ENCODE results near the gene CHURC1.

Gene CHURC1

GRCh38 chr14:64940336-64940910, 26.2 kb downstream of the CHURC1 start:
- no peak for DNase-seq

DNA sequence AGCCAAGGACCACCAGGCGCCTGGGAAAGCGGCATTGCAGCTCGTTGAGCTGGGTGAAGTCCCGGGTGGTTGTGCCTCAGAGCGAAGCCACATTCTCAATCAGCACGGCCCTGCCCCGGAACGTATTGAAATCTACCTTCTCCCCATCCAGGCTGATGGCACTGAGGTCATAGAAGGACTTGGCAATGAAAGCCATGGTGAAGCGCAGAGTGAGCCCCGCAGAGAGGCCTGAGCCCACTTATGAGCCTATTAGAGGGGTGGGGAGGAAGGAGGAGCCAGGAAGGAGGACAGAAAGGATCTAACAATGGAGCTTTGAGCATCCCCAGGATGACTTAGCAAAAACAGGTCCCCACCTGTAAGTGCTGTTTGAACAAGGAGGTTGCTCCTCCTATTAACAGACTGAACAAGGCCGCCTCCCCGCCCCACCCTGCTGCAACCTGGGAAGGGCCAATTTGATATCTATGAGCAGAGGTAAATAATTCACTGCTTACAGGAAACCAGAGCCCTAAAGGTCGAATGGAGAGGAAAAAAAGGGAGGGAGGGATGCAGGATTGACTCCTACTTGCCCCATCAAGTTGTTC, 28.4 kb downstream of the CHURC1 start, which contains the start of gene GPX2:
Gene GPX2 (minus strand): TSS at position 215 of the 581 bp plus-strand sequence. CDS start 19 bp downstream, at position 196.
- DNase-seq: no peak

DNA sequence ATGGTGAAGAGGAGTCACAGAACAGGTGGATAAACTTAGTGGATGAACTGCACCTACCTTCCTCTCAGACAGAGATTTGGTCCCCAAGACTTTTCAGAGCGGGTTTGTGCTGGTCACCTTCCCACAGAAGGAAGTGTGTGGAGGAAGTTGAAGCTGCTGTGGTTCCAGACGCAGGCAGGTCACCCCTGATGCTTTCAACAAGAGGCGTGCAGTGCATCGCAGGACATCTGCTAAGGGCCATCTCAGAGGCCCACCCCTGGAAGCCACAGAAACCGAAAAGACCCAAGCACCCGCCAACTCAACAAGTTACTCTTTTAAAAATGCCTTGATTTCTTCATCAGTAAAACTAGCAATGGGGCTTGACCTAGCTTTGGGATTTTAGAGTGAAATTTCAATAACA, 29.3 kb downstream of the CHURC1 start:
- DNase-seq: no peak

DNA sequence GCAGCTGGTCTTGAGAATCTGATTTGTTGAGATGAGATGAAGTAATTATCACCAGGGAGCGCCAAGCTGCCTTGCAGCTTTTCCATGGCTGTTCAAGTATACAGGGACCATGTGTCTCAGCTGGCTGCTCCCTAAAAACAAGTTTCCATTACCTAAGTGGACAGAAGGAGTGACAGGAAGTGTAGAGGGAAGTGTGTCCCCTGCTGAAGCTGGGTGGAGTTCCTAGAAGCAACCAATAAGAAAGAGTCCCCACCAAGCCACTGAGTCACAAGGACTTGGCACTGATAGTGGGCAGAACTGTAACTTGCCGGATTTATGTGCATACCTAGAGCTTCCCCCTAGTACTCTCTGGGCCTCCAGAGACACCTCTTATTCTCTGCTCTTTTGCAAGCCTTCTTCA, 29.8 kb downstream of the CHURC1 start:
- no peak for DNase-seq

- DNase-seq: no peak
Measured at GRCh38 chr14:64944861-64945260, 30.6 kb downstream of the CHURC1 start.

DNA sequence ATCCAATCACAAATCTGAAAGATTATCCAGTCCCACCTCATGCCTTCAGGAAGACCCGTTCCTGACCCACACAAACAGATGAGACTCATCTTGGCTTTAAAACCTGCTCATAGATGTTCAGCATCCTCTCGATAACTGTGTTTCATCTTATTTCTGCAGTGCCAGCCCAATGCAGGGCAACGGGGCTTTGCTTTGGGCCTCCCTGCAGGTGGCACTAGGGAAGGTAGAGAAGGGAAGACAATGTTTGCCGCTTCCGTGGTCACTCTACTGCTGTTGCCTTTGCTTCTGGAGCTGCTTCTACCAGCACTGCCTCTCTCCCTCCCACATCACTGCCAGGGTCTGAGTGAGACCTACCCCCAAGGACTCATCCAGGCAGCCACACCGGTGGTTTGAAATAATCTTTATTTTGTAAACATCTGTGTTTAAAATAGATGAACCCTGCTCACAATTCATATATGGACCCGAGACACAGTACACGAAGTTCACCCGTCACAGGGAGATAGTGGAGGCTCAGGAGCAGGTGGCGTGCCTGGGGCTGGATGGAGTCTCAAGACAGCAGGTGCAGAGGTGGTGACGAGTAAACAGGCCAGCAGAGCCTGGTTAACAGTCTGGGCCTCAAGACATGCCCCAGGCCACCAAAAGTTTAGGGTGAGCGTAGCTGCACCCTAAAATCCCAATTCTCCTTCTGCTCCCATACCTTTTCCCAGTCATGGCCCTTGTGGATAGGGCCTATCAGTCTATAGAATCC, 31.4 kb downstream of the CHURC1 start:
- DNase-seq: no peak

- DNase-seq: no peak
Measured at GRCh38 chr14:64946310-64947045, 32.2 kb downstream of the CHURC1 start.

GRCh38 chr14:64947710-64948611, 33.7 kb downstream of the CHURC1 start:
- DNase-seq: no peak

DNA sequence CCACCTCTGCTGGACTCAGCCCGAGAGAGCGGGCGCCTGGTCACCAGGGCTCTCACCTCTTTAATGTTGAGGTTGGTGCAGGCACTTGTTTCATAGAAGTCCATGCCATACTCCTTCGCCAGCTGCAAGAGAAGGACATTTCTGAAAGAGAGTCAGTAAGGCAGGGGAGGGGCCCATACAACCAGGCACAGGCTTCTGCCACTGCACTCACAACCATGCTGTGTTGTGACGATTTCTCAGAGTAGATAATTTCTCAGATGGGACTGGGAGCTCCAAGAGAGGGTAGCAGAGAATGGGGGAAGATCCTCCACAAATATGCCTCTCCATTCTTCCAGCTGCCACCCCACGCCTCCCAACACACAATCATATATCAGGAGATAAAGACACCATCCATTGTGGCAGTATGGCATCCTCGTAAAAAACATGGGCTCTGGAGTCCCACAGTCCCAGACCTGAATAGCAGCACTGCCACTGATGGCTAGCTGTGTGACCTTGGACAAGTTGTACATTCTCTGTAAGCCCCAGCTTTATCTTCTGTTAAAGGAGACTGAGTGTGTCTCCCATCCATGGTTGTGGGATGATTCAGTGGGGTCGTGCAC, 34.5 kb downstream of the CHURC1 start:
- DNase-seq: no peak

GRCh38 chr14:64950889-64951288, 36.6 kb downstream of the CHURC1 start:
- DNase-seq: no peak

DNA sequence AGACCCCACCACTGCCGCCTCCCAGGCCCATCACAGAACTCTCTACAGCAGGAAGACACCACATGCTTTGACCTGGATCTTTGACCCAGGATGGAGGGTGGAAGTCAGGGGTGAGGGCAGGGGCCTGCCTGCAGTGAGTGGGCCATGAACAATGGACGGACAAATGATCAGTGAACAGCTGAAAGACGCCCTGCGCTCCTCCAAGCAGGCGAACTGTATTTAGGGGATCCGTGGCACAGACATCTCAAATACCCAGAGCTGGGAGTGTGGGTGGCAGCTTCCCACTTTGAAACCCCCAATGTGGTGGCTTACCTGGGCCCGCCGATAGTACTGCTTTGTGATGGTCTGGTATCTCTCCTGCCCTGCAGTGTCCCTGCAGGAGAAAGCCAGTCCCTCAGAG, 37.0 kb downstream of the CHURC1 start:
- no peak for DNase-seq

GRCh38 chr14:64951724-64952123, 37.5 kb downstream of the CHURC1 start:
- no peak for DNase-seq

- no peak for DNase-seq
Measured at GRCh38 chr14:64952598-64953309, 38.5 kb downstream of the CHURC1 start.

GRCh38 chr14:64953310-64953654, 39.0 kb downstream of the CHURC1 start:
- DNase-seq: no peak

DNA sequence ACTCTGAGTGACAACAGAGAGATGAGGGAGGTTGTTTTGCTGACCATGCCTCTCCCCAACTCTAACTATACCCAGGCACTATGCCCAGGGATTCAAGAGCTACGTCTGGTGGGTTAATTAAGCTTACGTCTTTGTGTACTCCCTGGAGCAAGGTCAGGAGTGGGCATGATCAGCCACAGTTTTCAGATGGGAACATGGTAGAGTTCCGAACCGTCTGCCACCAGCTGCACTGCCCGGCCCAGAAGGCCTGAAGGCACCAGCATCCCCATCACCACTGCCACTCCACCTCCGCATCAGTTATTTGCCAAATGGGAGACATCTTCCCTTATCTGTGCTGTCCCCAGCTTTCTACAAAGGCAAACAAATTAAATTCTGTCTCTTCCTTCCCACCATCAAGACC, 39.4 kb downstream of the CHURC1 start:
- DNase-seq: no peak

- no peak for DNase-seq
Measured at GRCh38 chr14:64954491-64955240, 40.4 kb downstream of the CHURC1 start.

GRCh38 chr14:64955297-64955696, 41.0 kb downstream of the CHURC1 start:
- DNase-seq: no peak

DNA sequence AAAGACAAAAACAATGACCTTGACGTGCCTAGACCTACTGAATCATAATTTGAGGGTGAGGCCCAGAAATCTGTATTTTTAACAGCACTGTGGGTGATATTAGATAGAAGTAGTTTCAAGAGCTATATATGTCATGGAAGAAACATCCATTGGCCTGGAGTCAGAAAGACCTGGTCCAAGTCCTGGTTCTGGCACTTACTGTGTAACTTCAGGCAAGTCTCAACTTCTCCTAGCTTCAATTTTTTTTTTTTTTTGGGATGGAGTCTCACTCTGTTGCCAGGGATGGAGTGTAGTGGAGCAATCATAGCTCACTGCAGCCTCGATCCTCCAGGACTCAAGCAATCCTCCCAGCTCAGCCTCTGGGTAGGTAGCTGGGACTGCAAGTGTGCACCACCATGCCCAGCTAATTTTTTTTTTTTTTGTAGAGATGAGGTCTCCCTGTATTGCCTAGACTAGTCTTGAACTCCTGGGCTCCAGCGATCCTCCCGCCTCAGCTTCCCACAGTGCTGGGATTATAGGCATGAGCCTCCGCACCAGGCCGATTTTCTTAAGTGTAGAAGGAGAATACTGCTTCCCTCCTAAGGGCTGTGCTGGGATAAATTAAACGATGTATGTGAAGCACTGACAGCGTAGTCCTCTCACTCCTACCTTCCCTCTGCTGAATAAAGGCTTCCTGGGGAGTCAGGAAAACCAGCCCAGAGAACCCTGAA, 42.6 kb downstream of the CHURC1 start:
- no peak for DNase-seq

DNA sequence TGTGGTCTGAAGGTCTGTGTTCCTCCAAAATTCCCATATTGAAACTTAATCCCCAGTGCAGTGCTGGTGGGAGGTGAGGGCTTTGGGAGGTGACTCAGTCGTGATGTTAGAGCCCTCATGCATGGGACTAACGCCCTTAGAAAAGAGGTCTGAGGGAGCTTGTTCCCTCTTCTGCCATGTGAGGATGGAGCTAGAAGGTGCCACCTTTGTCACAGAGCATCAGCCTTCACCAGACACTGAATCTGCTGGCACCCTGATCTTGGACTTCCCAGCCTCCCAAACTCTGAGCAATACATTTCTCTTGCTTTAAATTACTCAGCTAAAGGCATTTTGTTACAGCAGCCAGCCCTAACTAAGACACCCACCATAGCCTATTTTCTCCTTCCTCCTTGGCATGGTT, 43.9 kb downstream of the CHURC1 start:
- no peak for DNase-seq

DNA sequence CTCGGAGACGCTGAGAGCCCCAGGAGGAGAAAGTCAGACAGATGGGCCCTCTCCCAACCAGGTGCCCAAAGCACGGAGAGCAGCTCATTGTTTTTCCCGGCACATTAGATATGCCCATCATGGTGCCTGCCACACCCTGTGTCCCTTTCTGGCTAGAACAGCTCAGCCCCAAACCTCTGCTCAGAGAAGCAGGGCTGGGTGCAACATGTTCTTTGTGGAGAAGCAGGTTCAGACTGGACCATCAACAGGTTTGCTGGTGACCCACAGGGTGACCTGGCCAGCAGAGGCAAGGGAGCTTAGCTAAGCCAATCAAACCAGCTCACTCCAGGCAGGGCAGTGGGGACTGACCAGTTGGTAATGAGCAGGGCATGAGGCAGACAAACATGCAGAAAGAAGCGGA, 44.5 kb downstream of the CHURC1 start:
- no peak for DNase-seq

Data from activated T-cell treated with anti-CD3 and anti-CD28 coated beads for 4 hours (primary cell).